RWPE2 (cell line): Measurements from ENCODE around the gene KCNH1.

Source experiments
- ATAC-seq: fragments of 200-7000 bp; cut with Tn5 transposase; 3 replicates; pipeline ENCODE4 v1.9.1; 2021; ENCODE audit warnings: low read depth
- DNase-seq: peaks from one replicate; pipeline ENCODE4 v3.0.0-alpha.2; 2020; ENCODE audit warnings: low spot score
- H3K27ac ChIP-seq: fragments of 450-650 bp; 2 replicates; pipeline ENCODE4 v1.5.1; 2017; ENCODE audit warnings: mild to moderate bottlenecking; ENCODE audit not compliant: poor library complexity, severe bottlenecking
- H3K27me3 ChIP-seq: fragments of 250-450 bp; sonication (Bioruptor Pico); 2 replicates; pipeline ENCODE4 v1.5.1; 2021; ENCODE audit warnings: mild to moderate bottlenecking, moderate library complexity; ENCODE audit not compliant: insufficient read depth, poor library complexity, severe bottlenecking
- H3K36me3 ChIP-seq: fragments of 250-450 bp; sonication (Bioruptor Pico); 2 replicates; pipeline ENCODE4 v1.5.1; 2020; ENCODE audit warnings: low read depth, mild to moderate bottlenecking, moderate library complexity
- H3K4me1 ChIP-seq: fragments of 250-450 bp; sonication (Bioruptor Pico); 2 replicates; pipeline ENCODE4 v1.5.1; 2021; ENCODE audit warnings: mild to moderate bottlenecking, moderate library complexity; ENCODE audit not compliant: insufficient read depth, poor library complexity, severe bottlenecking
- H3K4me3 ChIP-seq: fragments of 250-450 bp; sonication (Bioruptor Pico); 2 replicates; pipeline ENCODE4 v1.5.1; 2021; ENCODE audit warnings: mild to moderate bottlenecking, moderate library complexity; ENCODE audit not compliant: severe bottlenecking
- H3K9me3 ChIP-seq: fragments of 250-450 bp; sonication (Bioruptor Pico); 2 replicates; pipeline ENCODE4 v1.5.1; 2021; ENCODE audit warnings: mild to moderate bottlenecking, moderate library complexity; ENCODE audit not compliant: severe bottlenecking
- TF ChIP-seq, protein P1 (sequence below): fragments of 450-650 bp; IDR thresholded peaks from one replicate; pipeline ENCODE4 v1.5.1; 2017; ENCODE audit warnings: mild to moderate bottlenecking, moderate library complexity; ENCODE audit not compliant: poor library complexity, severe bottlenecking

KCNH1 gene

GRCh38 chr1:211158866-211159265 lies 24.9 kb upstream of the KCNH1 start:
- DNase-seq (no peak), ATAC-seq (no peak)
- Histone ChIP-seq H3K9me3 (no peaks in the 10 kb centered on the region), H3K27ac (no peak overlapping the region), H3K4me1 (no peaks in the 10 kb centered on the region), H3K36me3 (no peaks in the 10 kb centered on the region), H3K4me3 (no peak overlapping the region), H3K27me3 (no peaks in the 10 kb centered on the region)
- TF ChIP-seq, protein P1, sequence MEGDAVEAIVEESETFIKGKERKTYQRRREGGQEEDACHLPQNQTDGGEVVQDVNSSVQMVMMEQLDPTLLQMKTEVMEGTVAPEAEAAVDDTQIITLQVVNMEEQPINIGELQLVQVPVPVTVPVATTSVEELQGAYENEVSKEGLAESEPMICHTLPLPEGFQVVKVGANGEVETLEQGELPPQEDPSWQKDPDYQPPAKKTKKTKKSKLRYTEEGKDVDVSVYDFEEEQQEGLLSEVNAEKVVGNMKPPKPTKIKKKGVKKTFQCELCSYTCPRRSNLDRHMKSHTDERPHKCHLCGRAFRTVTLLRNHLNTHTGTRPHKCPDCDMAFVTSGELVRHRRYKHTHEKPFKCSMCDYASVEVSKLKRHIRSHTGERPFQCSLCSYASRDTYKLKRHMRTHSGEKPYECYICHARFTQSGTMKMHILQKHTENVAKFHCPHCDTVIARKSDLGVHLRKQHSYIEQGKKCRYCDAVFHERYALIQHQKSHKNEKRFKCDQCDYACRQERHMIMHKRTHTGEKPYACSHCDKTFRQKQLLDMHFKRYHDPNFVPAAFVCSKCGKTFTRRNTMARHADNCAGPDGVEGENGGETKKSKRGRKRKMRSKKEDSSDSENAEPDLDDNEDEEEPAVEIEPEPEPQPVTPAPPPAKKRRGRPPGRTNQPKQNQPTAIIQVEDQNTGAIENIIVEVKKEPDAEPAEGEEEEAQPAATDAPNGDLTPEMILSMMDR: no peak

DNA sequence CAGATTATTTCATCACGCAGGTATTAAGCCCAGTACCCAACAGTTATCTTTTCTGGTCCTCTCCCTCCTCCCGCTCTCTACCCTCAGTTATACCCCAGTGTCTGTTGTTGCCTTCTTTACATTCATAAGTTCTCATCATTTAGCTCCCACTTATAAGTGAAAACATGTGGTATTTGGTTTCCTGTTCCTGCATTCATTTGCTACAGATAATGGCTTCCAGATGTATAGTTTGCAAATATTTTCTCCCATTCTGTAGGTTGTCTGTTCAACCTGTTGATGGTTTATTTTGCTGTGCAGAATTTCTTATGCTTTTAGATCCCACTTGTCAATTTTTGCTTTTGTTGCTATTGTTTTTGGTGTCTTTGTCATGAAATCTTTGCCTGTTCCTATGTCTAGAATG lies 21.1 kb upstream of the KCNH1 start:
- no peaks in the 10 kb centered on the region for H3K9me3 ChIP-seq
- DNase-seq (no peak), ATAC-seq (no peak)
- no peak overlapping the region for H3K27ac ChIP-seq
- H3K36me3 ChIP-seq: no peaks in the 10 kb centered on the region
- no peaks in the 10 kb centered on the region for H3K27me3 ChIP-seq
- H3K4me3 ChIP-seq: no peak overlapping the region
- TF ChIP-seq, protein P1: no peak
- no peaks in the 10 kb centered on the region for H3K4me1 ChIP-seq

DNA sequence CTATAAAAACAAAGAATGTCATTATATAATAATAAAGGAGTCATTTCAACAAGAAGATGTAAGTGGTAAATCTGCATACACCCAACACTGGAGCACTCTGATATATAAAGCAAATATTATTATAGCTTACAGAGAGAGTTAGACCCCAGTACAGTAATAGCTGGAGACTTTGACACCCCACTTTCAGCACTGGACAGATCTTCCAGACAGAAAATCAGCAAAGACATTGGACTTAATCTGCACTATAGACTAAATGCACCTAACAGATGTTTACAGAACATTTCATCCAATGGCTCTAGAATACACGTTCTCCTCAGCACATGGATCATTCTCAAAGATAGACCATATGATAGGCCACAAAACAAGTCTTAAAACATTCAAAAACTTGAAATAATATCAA lies 20.0 kb upstream of the KCNH1 start:
- Histone ChIP-seq H3K36me3 (no peaks in the 10 kb centered on the region), H3K9me3 (no peaks in the 10 kb centered on the region)
- no peak for DNase-seq

DNA sequence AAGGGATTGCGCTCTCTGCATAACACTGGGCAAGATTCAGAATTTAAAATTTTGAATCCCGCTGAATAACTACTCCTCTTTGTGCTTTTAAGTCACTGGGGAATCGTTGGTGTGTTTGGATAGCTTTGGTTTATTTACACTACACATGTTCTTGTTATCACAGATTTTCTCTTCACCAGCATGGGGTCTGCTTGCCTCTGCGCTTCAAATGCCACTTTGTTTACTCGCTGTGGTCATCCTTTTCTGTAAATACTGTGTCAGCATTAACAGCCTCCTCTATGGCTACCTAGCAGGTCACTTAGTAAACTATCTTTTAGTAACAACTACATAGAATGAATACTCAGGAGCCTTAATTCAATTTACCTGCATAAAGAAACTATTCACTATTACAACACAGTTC lies 14.4 kb upstream of the KCNH1 start:
- Histone ChIP-seq H3K4me3 (no peak overlapping the region), H3K27me3 (no peaks in the 10 kb centered on the region), H3K9me3 (no peaks in the 10 kb centered on the region), H3K4me1 (no peaks in the 10 kb centered on the region), H3K36me3 (no peaks in the 10 kb centered on the region), H3K27ac (no peak overlapping the region)
- ATAC-seq (no peak), DNase-seq (no peak)
- TF ChIP-seq, protein P1: no peak

More for the DNA sequence above, 20.0 kb upstream of the KCNH1 start:
- no peak for ATAC-seq
- no peak overlapping the region for H3K27ac ChIP-seq
- no peaks in the 10 kb centered on the region for H3K4me1 ChIP-seq
- H3K27me3 ChIP-seq: no peaks in the 10 kb centered on the region
- no peak overlapping the region for H3K4me3 ChIP-seq
- TF ChIP-seq, protein P1: no peak

DNA sequence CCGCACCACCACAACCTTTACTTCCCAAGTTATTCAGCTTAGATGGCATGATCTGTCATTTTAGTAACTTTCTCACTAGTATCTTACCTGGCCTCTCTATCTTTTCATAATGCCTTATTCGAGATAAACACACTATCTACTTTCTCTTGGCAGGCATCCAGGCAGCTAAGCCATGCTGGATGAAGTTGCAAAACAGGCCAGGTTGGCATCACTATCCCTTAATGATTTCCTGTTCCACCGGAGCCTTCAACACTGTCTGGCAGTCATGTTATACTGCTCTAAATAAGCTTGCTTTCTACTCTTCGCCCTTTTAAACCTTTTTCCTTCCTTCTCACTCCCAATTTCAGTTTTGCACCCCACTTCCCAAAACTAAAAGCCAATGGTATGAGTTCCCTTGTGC lies 12.0 kb upstream of the KCNH1 start:
- no peaks in the 10 kb centered on the region for H3K36me3 ChIP-seq
- H3K9me3 ChIP-seq: no peaks in the 10 kb centered on the region
- no peaks in the 10 kb centered on the region for H3K4me1 ChIP-seq
- H3K27ac ChIP-seq: no peak overlapping the region
- DNase-seq: no peak
- H3K4me3 ChIP-seq: no peak overlapping the region
- TF ChIP-seq, protein P1: no peak
- no peak for ATAC-seq
- H3K27me3 ChIP-seq: no peaks in the 10 kb centered on the region
